Measurements from ENCODE around the gene WDR93. TPM values are rescaled to one million over a fixed set of nuclear protein-coding genes. Genes with fewer than 3 reads are reported as not detected.

The WDR93 gene
- total and polyA plus RNA-seq, 3 experiments from 2014 or later, result 0.08 TPM; not detected in 2

- DNase-seq, result no peak
- Histone ChIP-seq H3K4me1 (ENCODE audit: insufficient read depth, low read length) (no peaks in the 10 kb centered on the region), H3K9me3 (ENCODE audit: low read length) (no peaks in the 10 kb centered on the region), H3K36me3 (ENCODE audit: insufficient read depth, low read length) (no peaks in the 10 kb centered on the region), H3K27ac (ENCODE audit: low read depth, low read length) (no peak overlapping the region), H3K4me3 (ENCODE audit: low read length) (no peak overlapping the region), H3K27me3 (ENCODE audit: insufficient read depth, low read length, poor library complexity, severe bottlenecking) (no peaks in the 10 kb centered on the region)
- ChIA-PET POLR2A (no interaction called here), CTCF (no interaction called here)
- no peaks in the 10 kb centered on the region for H3K9me3 Mint-ChIP-seq
- H3K27ac Mint-ChIP-seq, result no peak overlapping the region
- no peak overlapping the region for H3K4me3 Mint-ChIP-seq
- H3K4me1 Mint-ChIP-seq, result peaks cover 0 to 3% (median 3%) of the 10 kb centered on the region in 3 donors
- no peaks in the 10 kb centered on the region for H3K36me3 Mint-ChIP-seq
- H3K27me3 Mint-ChIP-seq, result peaks cover 15 to 24% of the 10 kb centered on the region in 2 donors
These were observed 41.5 kb upstream of the WDR93 start for GRCh38 chr15:89649013-89649625.

- Histone ChIP-seq H3K36me3 (ENCODE audit: insufficient read depth, low read length) (no peaks in the 10 kb centered on the region), H3K4me3 (ENCODE audit: low read length) (no peak overlapping the region), H3K27ac (ENCODE audit: low read depth, low read length) (no peak overlapping the region), H3K4me1 (ENCODE audit: insufficient read depth, low read length) (no peaks in the 10 kb centered on the region), H3K9me3 (ENCODE audit: low read length) (no peaks in the 10 kb centered on the region), H3K27me3 (ENCODE audit: insufficient read depth, low read length, poor library complexity, severe bottlenecking) (peaks cover 4% of the 10 kb centered on the region)
- ChIA-PET CTCF (no interaction called here), POLR2A (no interaction called here)
- peaks cover 21 to 30% of the 10 kb centered on the region in 2 donors for H3K27me3 Mint-ChIP-seq
- peaks cover 6 to 8% (median 7%) of the 10 kb centered on the region in 3 donors for H3K4me1 Mint-ChIP-seq
- DNase-seq, result no peak
- H3K27ac Mint-ChIP-seq, result peak overlapping the region in 1 of 8 donors; percentile 6
- H3K4me3 Mint-ChIP-seq, result no peak overlapping the region
- no peaks in the 10 kb centered on the region for H3K36me3 Mint-ChIP-seq
- no peaks in the 10 kb centered on the region for H3K9me3 Mint-ChIP-seq
These were observed 40.9 kb upstream of the WDR93 start for GRCh38 chr15:89649716-89650115.

GRCh38 chr15:89652131-89652530 lies 38.5 kb upstream of the WDR93 start:
- no peaks in the 10 kb centered on the region for H3K4me1 ChIP-seq (ENCODE audit: insufficient read depth, low read length)
- no peaks in the 10 kb centered on the region for H3K36me3 Mint-ChIP-seq
- peaks cover 4% of the 10 kb centered on the region for H3K27me3 ChIP-seq (ENCODE audit: insufficient read depth, low read length, poor library complexity, severe bottlenecking)
- DNase-seq, result peak in 1 of 5 donors; percentile 36
- H3K27ac Mint-ChIP-seq, result no peak overlapping the region
- no peaks in the 10 kb centered on the region for H3K9me3 ChIP-seq (ENCODE audit: low read length)
- H3K27ac ChIP-seq (ENCODE audit: low read depth, low read length), result no peak overlapping the region
- H3K4me3 Mint-ChIP-seq, result peak overlapping the region in 1 of 7 donors; percentile 66
- H3K9me3 Mint-ChIP-seq, result no peaks in the 10 kb centered on the region
- peaks cover 32 to 47% of the 10 kb centered on the region in 2 donors for H3K27me3 Mint-ChIP-seq
- POLR2A ChIA-PET, result no interaction called here
- no peaks in the 10 kb centered on the region for H3K36me3 ChIP-seq (ENCODE audit: insufficient read depth, low read length)
- CTCF ChIA-PET, result no interaction called here
- no peak overlapping the region for H3K4me3 ChIP-seq (ENCODE audit: low read length)
- H3K4me1 Mint-ChIP-seq, result peaks cover 11 to 15% (median 12%) of the 10 kb centered on the region in 3 donors

DNA sequence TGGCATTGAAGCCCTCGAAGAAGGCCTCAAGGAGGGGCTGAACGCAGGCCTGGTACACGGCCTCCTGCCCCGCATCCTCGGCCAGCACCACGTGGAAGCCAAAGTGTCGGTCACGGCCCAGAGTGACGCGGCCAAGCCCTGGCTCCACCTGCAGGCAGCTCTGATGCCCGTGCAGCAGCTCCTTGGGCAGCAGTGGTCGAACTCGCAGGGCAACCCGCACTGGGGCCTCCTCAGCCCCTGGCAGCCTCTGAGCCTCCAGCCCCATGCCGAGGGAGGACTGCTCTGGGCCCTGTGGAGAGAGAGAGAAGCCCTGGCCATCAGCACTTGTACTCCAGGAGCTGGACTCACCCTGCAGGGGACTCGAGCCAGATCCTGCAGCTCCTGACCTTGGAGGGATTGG lies 37.9 kb upstream of the WDR93 start:
- POLR2A ChIA-PET, result no interaction called here
- H3K27me3 Mint-ChIP-seq, result peaks cover 35 to 45% of the 10 kb centered on the region in 2 donors
- Histone ChIP-seq H3K27me3 (ENCODE audit: insufficient read depth, low read length, poor library complexity, severe bottlenecking) (peaks cover 4% of the 10 kb centered on the region), H3K9me3 (ENCODE audit: low read length) (no peaks in the 10 kb centered on the region), H3K27ac (ENCODE audit: low read depth, low read length) (no peak overlapping the region), H3K36me3 (ENCODE audit: insufficient read depth, low read length) (no peaks in the 10 kb centered on the region), H3K4me1 (ENCODE audit: insufficient read depth, low read length) (no peaks in the 10 kb centered on the region), H3K4me3 (ENCODE audit: low read length) (no peak overlapping the region)
- no peak overlapping the region for H3K27ac Mint-ChIP-seq
- no peak for DNase-seq
- no peaks in the 10 kb centered on the region for H3K36me3 Mint-ChIP-seq
- no peaks in the 10 kb centered on the region for H3K9me3 Mint-ChIP-seq
- H3K4me1 Mint-ChIP-seq, result peaks cover 10 to 12% (median 12%) of the 10 kb centered on the region in 3 donors
- CTCF ChIA-PET, result no interaction called here
- H3K4me3 Mint-ChIP-seq, result no peak overlapping the region

DNA sequence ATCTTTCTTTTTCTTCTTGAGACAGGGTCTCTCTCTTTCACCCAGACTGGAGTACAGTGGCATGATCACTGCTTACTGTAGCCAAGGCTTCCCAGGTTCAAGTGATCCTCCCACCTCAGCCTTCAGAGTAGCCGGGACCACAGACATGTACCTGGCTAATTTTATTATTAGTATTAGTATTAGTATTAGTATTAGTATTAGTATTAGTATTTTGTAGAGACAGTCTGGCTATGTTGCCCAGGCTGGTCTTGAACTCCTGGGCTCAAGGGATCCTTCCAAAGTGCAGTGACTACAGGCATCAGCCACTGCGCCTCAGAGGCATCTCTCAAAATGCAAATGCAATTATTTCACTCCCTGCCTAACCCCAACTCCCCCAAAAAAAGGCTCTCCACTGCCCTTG lies 37.0 kb upstream of the WDR93 start:
- Mint-ChIP-seq H3K4me3 (peak overlapping the region in 1 of 7 donors; percentile 45), H3K4me1 (peaks cover 10 to 12% (median 12%) of the 10 kb centered on the region in 3 donors), H3K36me3 (no peaks in the 10 kb centered on the region), H3K27me3 (peaks cover 37 to 45% of the 10 kb centered on the region in 2 donors), H3K9me3 (no peaks in the 10 kb centered on the region), H3K27ac (peak overlapping the region in 1 of 8 donors; percentile 67)
- DNase-seq, result no peak
- POLR2A ChIA-PET, result no interaction called here
- Histone ChIP-seq H3K9me3 (ENCODE audit: low read length) (no peaks in the 10 kb centered on the region), H3K27me3 (ENCODE audit: insufficient read depth, low read length, poor library complexity, severe bottlenecking) (peaks cover 4% of the 10 kb centered on the region), H3K4me3 (ENCODE audit: low read length) (no peak overlapping the region), H3K36me3 (ENCODE audit: insufficient read depth, low read length) (no peaks in the 10 kb centered on the region), H3K4me1 (ENCODE audit: insufficient read depth, low read length) (no peaks in the 10 kb centered on the region), H3K27ac (ENCODE audit: low read depth, low read length) (no peak overlapping the region)
- CTCF ChIA-PET, result no interaction called here

DNA sequence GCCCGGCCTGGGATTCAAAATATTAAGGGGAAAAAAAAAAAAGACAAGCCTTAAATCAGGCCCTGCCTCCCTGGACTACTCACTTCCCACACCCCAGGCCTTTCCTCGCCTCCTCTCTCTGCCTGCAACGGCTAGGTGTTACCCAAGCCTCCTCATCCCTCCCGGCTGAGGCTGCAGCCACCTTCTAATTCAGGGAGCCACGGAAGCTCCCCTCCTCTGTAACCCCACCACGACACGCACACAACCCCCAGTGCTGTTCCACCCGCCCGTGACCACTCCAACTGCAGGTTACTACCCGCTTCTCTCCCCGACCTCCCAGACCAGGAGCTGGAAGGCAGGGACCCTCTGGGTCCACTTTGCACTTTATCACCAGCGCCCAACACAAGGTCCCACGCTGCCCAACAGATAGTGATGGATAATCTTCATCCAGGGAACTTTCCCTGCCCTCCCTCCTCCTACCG lies 36.3 kb upstream of the WDR93 start:
- Mint-ChIP-seq H3K4me3 (peak overlapping the region in 6 of 7 donors; percentile 28 to 70 (median 54)), H3K4me1 (peaks cover 10 to 12% (median 12%) of the 10 kb centered on the region in 3 donors), H3K36me3 (no peaks in the 10 kb centered on the region), H3K27me3 (peaks cover 37 to 45% of the 10 kb centered on the region in 2 donors), H3K27ac (no peak overlapping the region), H3K9me3 (no peaks in the 10 kb centered on the region)
- Histone ChIP-seq H3K9me3 (ENCODE audit: low read length) (no peaks in the 10 kb centered on the region), H3K27ac (ENCODE audit: low read depth, low read length) (no peak overlapping the region), H3K4me1 (ENCODE audit: insufficient read depth, low read length) (no peaks in the 10 kb centered on the region), H3K36me3 (ENCODE audit: insufficient read depth, low read length) (no peaks in the 10 kb centered on the region), H3K4me3 (ENCODE audit: low read length) (no peak overlapping the region), H3K27me3 (ENCODE audit: insufficient read depth, low read length, poor library complexity, severe bottlenecking) (peaks cover 4% of the 10 kb centered on the region)
- POLR2A ChIA-PET, result no interaction called here
- CTCF ChIA-PET, result no interaction called here
- DNase-seq, result no peak

- Histone ChIP-seq H3K9me3 (ENCODE audit: low read length) (no peaks in the 10 kb centered on the region), H3K27me3 (ENCODE audit: insufficient read depth, low read length, poor library complexity, severe bottlenecking) (peaks cover 4% of the 10 kb centered on the region), H3K36me3 (ENCODE audit: insufficient read depth, low read length) (no peaks in the 10 kb centered on the region), H3K4me1 (ENCODE audit: insufficient read depth, low read length) (no peaks in the 10 kb centered on the region), H3K4me3 (ENCODE audit: low read length) (no peak within 1 kb of the TSS), H3K27ac (ENCODE audit: low read depth, low read length) (no peak within 1 kb of the TSS)
- POLR2A ChIA-PET, result no interaction called here
- H3K4me3 Mint-ChIP-seq, result peak within 1 kb of the TSS; percentile 44 to 88 (median 71)
- H3K9me3 Mint-ChIP-seq, result no peaks in the 10 kb centered on the region
- H3K36me3 Mint-ChIP-seq, result no peaks in the 10 kb centered on the region
- H3K27me3 Mint-ChIP-seq, result peaks cover 38 to 47% of the 10 kb centered on the region in 2 donors
- CTCF ChIA-PET, result no interaction called here
- H3K4me1 Mint-ChIP-seq, result peaks cover 10 to 12% (median 12%) of the 10 kb centered on the region in 3 donors
- DNase-seq, result peak in 1 of 5 donors; percentile 31
- no peak within 1 kb of the TSS for H3K27ac Mint-ChIP-seq
These were observed 35.5 kb upstream of the WDR93 start, which contains the start of gene KIF7 for GRCh38 chr15:89654847-89655805. Gene KIF7 (minus strand): TSS chr15:89655467. CDS start chr15:89652930, 2,537 bp downstream.

Data from CD8-positive, alpha-beta memory T cell (primary cell).